Measurements from ENCODE around the gene PDS5B. TPM values are rescaled to one million over a fixed set of nuclear protein-coding genes. Genes with fewer than 3 reads are reported as not detected.

The PDS5B gene
- polyA plus RNA-seq, 4 donors: 6.5 to 26.5 (median 7.8) TPM

DNA sequence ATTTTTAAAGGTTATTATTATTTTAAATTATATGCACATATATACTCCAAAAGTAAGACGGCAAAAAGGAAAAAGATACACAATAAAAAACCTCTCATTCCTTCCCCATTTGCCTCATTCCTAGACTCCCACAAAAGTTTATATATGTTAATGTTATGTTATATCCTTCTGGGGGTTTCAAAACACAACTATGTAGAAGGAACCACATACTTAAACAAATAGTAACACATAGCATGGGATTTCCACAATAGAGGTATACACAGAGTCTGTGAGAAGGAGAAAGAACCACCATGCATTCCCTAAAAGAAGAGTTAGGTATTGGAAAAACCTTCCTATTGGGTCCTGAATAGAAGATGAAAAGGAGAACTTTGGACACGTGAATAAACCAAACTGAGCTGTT lies 9.1 kb downstream of the PDS5B start:
- Histone ChIP-seq H3K9me3 (ENCODE audit: control insufficient read depth in 2 of 2, insufficient read depth in 1 of 2, low read depth in 1 of 2, low read length in 1 of 2) (peaks cover 0 to 15% of the 10 kb centered on the region in 2 donors), H3K27ac (ENCODE audit: low read depth in 1 of 3, low read length in 2 of 3) (no peak overlapping the region), H3K27me3 (ENCODE audit: control insufficient read depth in 3 of 3, insufficient read depth in 3 of 3, low read length in 3 of 3) (no peaks in the 10 kb centered on the region), H3K4me3 (ENCODE audit: low read depth in 1 of 3, low read length in 3 of 3) (no peak overlapping the region), H3K4me1 (ENCODE audit: control insufficient read depth in 3 of 3, insufficient read depth in 2 of 3, low read depth in 1 of 3, low read length in 2 of 3) (no peaks in the 10 kb centered on the region), H3K36me3 (ENCODE audit: control insufficient read depth in 3 of 3, insufficient read depth in 2 of 3, low read depth in 1 of 3, low read length in 3 of 3) (no peaks in the 10 kb centered on the region)
- WGBS, 3 donors: 59 to 71% (median 63%) methylated on average over 2 of the region's 2 CpGs
- FAIRE-seq (no peak), DNase-seq (no peak)

DNA sequence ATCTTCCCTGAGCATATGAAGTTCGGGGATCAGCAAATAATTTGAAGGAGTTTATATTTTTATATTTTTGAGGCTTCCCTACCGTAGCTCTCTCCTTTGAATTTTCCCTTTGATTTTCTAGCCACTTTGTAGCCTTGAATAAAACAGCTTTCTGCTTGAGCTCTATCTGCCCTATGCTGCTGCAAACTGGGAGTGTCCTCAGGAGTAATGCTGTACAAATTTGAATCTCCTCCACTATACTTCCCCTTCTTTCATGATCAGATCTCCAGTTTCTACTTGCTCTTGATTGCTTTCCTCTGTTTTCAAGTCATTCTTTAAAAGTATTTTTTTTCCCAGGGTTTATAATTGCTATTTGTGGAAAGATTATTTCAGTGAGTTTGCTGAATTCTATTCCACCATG lies 14.6 kb downstream of the PDS5B start:
- no peak for FAIRE-seq
- 68 to 79% (median 77%) methylated on average over 2 of the region's 2 CpGs for WGBS, 3 donors
- H3K9me3 ChIP-seq (ENCODE audit: control insufficient read depth in 2 of 2, insufficient read depth in 1 of 2, low read depth in 1 of 2, low read length in 1 of 2): peaks cover 0 to 15% of the 10 kb centered on the region in 2 donors
- no peak overlapping the region for H3K27ac ChIP-seq (ENCODE audit: low read depth in 1 of 3, low read length in 2 of 3)
- H3K4me3 ChIP-seq (ENCODE audit: low read depth in 1 of 3, low read length in 3 of 3): no peak overlapping the region
- H3K4me1 ChIP-seq (ENCODE audit: control insufficient read depth in 3 of 3, insufficient read depth in 2 of 3, low read depth in 1 of 3, low read length in 2 of 3): no peaks in the 10 kb centered on the region
- no peaks in the 10 kb centered on the region for H3K27me3 ChIP-seq (ENCODE audit: control insufficient read depth in 3 of 3, insufficient read depth in 3 of 3, low read length in 3 of 3)
- H3K36me3 ChIP-seq (ENCODE audit: control insufficient read depth in 3 of 3, insufficient read depth in 2 of 3, low read depth in 1 of 3, low read length in 3 of 3): no peaks in the 10 kb centered on the region
- no peak for DNase-seq

DNA sequence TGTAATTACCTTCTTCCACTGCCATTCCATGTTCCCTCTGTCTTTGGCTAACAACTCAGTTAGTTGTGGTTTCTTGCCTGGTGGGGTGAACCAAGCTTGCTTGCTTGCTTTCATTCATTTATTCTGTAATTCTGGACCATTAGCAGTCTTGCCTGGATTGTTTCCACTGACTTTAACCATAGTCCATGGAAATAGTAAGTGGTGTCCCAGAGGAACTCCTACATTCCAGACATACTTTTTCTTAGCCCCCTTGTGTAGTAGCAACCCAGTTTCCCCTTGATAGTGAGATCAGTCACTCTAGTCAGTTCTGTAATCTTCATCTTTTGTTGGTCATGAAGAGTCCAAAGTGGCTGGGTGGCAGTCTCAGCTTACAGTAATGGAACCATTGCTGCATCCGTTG lies 23.2 kb downstream of the PDS5B start:
- DNase-seq (no peak), FAIRE-seq (no peak)
- 78 to 95% (median 83%) methylated on average over 1 of the region's 1 CpG for WGBS, 3 donors
- H3K36me3 ChIP-seq (ENCODE audit: control insufficient read depth in 3 of 3, insufficient read depth in 2 of 3, low read depth in 1 of 3, low read length in 3 of 3): peaks cover 0 to 4% (median 0%) of the 10 kb centered on the region in 3 donors
- peaks cover 0 to 14% of the 10 kb centered on the region in 2 donors for H3K9me3 ChIP-seq (ENCODE audit: control insufficient read depth in 2 of 2, insufficient read depth in 1 of 2, low read depth in 1 of 2, low read length in 1 of 2)
- H3K27ac ChIP-seq (ENCODE audit: low read depth in 1 of 3, low read length in 2 of 3): no peak overlapping the region
- peaks cover 0 to 3% (median 0%) of the 10 kb centered on the region in 3 donors for H3K4me1 ChIP-seq (ENCODE audit: control insufficient read depth in 3 of 3, insufficient read depth in 2 of 3, low read depth in 1 of 3, low read length in 2 of 3)
- H3K4me3 ChIP-seq (ENCODE audit: low read depth in 1 of 3, low read length in 3 of 3): no peak overlapping the region
- no peaks in the 10 kb centered on the region for H3K27me3 ChIP-seq (ENCODE audit: control insufficient read depth in 3 of 3, insufficient read depth in 3 of 3, low read length in 3 of 3)

DNA sequence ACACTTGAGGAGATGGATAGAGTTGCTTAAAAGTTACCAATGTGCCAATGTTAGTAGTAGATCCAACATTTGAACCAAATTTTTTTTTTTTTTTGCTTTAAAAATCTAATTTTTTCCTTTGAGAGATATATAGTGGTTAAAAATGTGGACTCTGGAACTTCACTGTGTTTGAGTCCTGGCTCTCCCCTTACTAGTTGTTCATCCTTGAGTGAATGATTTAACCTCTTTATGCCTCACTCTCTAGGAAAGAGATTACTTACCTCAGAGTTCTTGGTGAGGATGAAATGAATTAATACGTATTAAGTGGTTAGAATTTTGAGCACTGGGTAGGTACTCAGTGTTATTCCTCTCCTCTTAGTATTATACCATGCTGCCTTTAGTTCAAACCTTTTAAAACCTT lies 24.3 kb downstream of the PDS5B start:
- DNase-seq (no peak), FAIRE-seq (no peak)
- Histone ChIP-seq H3K4me3 (ENCODE audit: low read depth in 1 of 3, low read length in 3 of 3) (no peak overlapping the region), H3K4me1 (ENCODE audit: control insufficient read depth in 3 of 3, insufficient read depth in 2 of 3, low read depth in 1 of 3, low read length in 2 of 3) (peaks cover 0 to 3% (median 0%) of the 10 kb centered on the region in 3 donors), H3K9me3 (ENCODE audit: control insufficient read depth in 2 of 2, insufficient read depth in 1 of 2, low read depth in 1 of 2, low read length in 1 of 2) (peaks cover 0 to 14% of the 10 kb centered on the region in 2 donors), H3K27me3 (ENCODE audit: control insufficient read depth in 3 of 3, insufficient read depth in 3 of 3, low read length in 3 of 3) (no peaks in the 10 kb centered on the region), H3K36me3 (ENCODE audit: control insufficient read depth in 3 of 3, insufficient read depth in 2 of 3, low read depth in 1 of 3, low read length in 3 of 3) (peaks cover 0 to 4% (median 0%) of the 10 kb centered on the region in 3 donors), H3K27ac (ENCODE audit: low read depth in 1 of 3, low read length in 2 of 3) (no peak overlapping the region)
- WGBS, 3 donors: 83 to 96% (median 93%) methylated on average over 1 of the region's 1 CpG

DNA sequence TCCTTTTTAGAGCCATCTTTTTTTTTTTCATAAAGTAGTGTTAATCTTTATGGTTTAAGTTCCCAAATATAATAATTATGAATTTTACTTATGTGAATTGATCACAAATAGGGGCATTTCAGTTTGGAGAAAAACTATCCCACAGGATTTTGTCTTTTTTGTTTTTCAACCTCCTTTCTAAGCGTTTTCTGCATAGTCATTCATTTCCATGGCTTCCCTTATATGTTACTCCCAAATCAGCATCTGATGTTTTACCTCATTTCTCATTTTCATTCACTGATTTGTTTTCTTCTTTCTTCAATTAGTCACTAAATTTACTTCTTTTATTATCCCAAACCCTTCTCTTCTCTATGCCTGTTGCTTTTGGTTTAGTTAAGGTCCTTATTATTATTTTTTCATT lies 24.7 kb downstream of the PDS5B start:
- FAIRE-seq (no peak), DNase-seq (no peak)

DNA sequence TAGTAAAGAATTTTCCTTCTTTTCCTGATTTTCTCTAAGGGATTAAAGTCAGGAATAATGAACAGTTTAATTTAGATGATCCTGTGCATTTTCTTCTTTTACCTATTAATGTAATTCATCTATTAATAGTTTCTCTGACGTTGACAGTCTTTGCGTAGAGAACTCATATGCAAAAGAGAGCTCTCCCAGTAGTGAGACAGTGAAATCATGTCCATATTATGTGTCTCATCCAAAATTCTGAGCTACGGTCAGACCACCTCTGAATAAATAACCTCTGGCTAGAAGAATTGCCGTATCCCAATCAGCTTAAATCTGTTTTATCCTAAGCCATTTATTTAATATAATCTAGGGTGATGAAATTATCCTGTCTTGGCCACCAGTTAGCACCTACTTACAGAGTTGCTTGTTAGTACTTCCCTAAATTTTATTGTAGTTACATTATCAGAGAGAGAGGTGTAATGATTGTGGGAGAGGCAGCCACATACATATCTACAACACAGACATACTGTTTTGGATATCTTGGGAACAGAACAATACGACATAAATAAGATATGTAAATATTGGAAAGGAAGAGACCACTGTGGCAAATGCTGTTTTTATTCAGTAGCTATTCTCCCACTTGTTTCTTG lies 30.7 kb downstream of the PDS5B start:
- FAIRE-seq (no peak), DNase-seq (no peak)
- no peaks in the 10 kb centered on the region for H3K27me3 ChIP-seq (ENCODE audit: control insufficient read depth in 3 of 3, insufficient read depth in 3 of 3, low read length in 3 of 3)
- WGBS, 3 donors: 90 to 96% (median 93%) methylated on average over 5 of the region's 5 CpGs
- H3K36me3 ChIP-seq (ENCODE audit: control insufficient read depth in 3 of 3, insufficient read depth in 2 of 3, low read depth in 1 of 3, low read length in 3 of 3): peaks cover 0 to 2% (median 0%) of the 10 kb centered on the region in 3 donors
- H3K4me1 ChIP-seq (ENCODE audit: control insufficient read depth in 3 of 3, insufficient read depth in 2 of 3, low read depth in 1 of 3, low read length in 2 of 3): no peaks in the 10 kb centered on the region
- H3K9me3 ChIP-seq (ENCODE audit: control insufficient read depth in 2 of 2, insufficient read depth in 1 of 2, low read depth in 1 of 2, low read length in 1 of 2): peaks cover 0 to 13% of the 10 kb centered on the region in 2 donors
- no peak overlapping the region for H3K27ac ChIP-seq (ENCODE audit: low read depth in 1 of 3, low read length in 2 of 3)
- H3K4me3 ChIP-seq (ENCODE audit: low read depth in 1 of 3, low read length in 3 of 3): no peak overlapping the region

More for the DNA sequence above, 24.7 kb downstream of the PDS5B start:
- Histone ChIP-seq H3K27me3 (ENCODE audit: control insufficient read depth in 3 of 3, insufficient read depth in 3 of 3, low read length in 3 of 3) (no peaks in the 10 kb centered on the region), H3K9me3 (ENCODE audit: control insufficient read depth in 2 of 2, insufficient read depth in 1 of 2, low read depth in 1 of 2, low read length in 1 of 2) (peaks cover 0 to 14% of the 10 kb centered on the region in 2 donors), H3K27ac (ENCODE audit: low read depth in 1 of 3, low read length in 2 of 3) (no peak overlapping the region), H3K36me3 (ENCODE audit: control insufficient read depth in 3 of 3, insufficient read depth in 2 of 3, low read depth in 1 of 3, low read length in 3 of 3) (peaks cover 0 to 4% (median 0%) of the 10 kb centered on the region in 3 donors), H3K4me3 (ENCODE audit: low read depth in 1 of 3, low read length in 3 of 3) (no peak overlapping the region), H3K4me1 (ENCODE audit: control insufficient read depth in 3 of 3, insufficient read depth in 2 of 3, low read depth in 1 of 3, low read length in 2 of 3) (peaks cover 0 to 3% (median 0%) of the 10 kb centered on the region in 3 donors)
- WGBS, 3 donors: 75 to 88% (median 83%) methylated on average over 1 of the region's 1 CpG

DNA sequence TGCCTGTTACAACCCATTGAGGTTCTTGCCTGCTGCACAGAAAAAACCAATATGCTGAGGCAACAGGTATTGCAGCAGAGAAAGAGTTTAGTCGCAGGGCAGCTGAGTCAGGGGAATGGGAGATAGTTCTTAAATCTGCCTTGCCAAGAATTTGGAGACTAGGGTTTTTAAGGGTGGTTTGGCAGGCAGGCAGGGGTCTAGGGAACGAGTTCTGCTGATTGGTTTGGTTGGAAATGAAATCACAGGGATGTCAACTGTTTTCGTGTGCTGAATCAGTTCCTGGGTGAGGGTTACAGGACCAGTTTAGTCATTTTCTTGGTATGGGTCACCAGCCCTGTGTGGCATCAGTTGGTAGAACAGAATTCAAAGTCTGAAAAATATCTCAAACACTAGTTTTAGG lies 36.6 kb downstream of the PDS5B start:
- DNase-seq (no peak), FAIRE-seq (no peak)
- H3K9me3 ChIP-seq (ENCODE audit: control insufficient read depth in 2 of 2, insufficient read depth in 1 of 2, low read depth in 1 of 2, low read length in 1 of 2): peaks cover 2 to 20% of the 10 kb centered on the region in 2 donors
- no peaks in the 10 kb centered on the region for H3K4me1 ChIP-seq (ENCODE audit: control insufficient read depth in 3 of 3, insufficient read depth in 2 of 3, low read depth in 1 of 3, low read length in 2 of 3)
- H3K4me3 ChIP-seq (ENCODE audit: low read depth in 1 of 3, low read length in 3 of 3): no peak overlapping the region
- peaks cover 0 to 2% (median 0%) of the 10 kb centered on the region in 3 donors for H3K36me3 ChIP-seq (ENCODE audit: control insufficient read depth in 3 of 3, insufficient read depth in 2 of 3, low read depth in 1 of 3, low read length in 3 of 3)
- H3K27me3 ChIP-seq (ENCODE audit: control insufficient read depth in 3 of 3, insufficient read depth in 3 of 3, low read length in 3 of 3): no peaks in the 10 kb centered on the region
- WGBS, 3 donors: 90 to 96% (median 96%) methylated on average over 3 of the region's 3 CpGs
- H3K27ac ChIP-seq (ENCODE audit: low read depth in 1 of 3, low read length in 2 of 3): no peak overlapping the region

DNA sequence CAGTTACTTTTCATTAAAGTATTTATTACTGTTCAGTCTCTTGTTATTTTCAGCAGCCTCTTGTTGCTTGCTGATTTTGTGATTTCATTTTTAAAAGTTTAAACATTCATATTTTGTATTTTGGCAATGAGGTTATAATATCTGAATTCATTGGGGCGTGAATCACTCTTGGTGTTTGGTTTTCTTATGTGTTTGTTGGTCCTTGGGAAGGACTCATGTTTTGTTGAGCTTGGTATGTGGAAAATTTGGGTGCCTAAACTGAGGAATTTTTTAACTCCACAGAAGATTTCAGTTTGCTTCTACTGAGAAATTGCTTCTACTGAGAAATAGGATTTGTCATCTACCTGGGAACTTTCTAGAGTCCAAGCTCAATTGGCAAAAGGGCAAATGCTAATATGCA lies 38.2 kb downstream of the PDS5B start:
- Histone ChIP-seq H3K4me3 (ENCODE audit: low read depth in 1 of 3, low read length in 3 of 3) (no peak overlapping the region), H3K9me3 (ENCODE audit: control insufficient read depth in 2 of 2, insufficient read depth in 1 of 2, low read depth in 1 of 2, low read length in 1 of 2) (peaks cover 2 to 18% of the 10 kb centered on the region in 2 donors), H3K27ac (ENCODE audit: low read depth in 1 of 3, low read length in 2 of 3) (no peak overlapping the region), H3K4me1 (ENCODE audit: control insufficient read depth in 3 of 3, insufficient read depth in 2 of 3, low read depth in 1 of 3, low read length in 2 of 3) (no peaks in the 10 kb centered on the region), H3K36me3 (ENCODE audit: control insufficient read depth in 3 of 3, insufficient read depth in 2 of 3, low read depth in 1 of 3, low read length in 3 of 3) (no peaks in the 10 kb centered on the region), H3K27me3 (ENCODE audit: control insufficient read depth in 3 of 3, insufficient read depth in 3 of 3, low read length in 3 of 3) (no peaks in the 10 kb centered on the region)
- FAIRE-seq: no peak
- WGBS, 3 donors: 76 to 96% (median 96%) methylated on average over 1 of the region's 1 CpG
- no peak for DNase-seq

DNA sequence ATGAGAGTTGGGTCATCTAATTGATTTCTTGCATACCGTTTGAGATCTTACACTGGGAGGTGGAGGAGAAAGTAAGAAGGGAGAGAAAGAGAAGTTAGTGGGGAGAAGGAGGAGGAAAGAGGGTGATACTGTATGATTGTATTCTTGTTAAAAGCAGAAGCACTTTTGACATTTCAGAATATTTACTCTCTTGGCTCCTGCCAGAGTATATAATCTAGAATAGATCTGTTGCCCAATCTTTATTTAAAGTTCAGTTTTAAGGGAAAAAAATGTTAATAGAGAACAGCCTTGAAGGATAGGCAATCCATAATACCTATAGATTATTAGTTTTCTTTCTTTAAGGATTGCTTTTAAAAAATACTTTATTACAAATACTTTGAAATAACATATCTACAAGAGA lies 41.5 kb downstream of the PDS5B start:
- no peaks in the 10 kb centered on the region for H3K4me1 ChIP-seq (ENCODE audit: control insufficient read depth in 3 of 3, insufficient read depth in 2 of 3, low read depth in 1 of 3, low read length in 2 of 3)
- no peak overlapping the region for H3K4me3 ChIP-seq (ENCODE audit: low read depth in 1 of 3, low read length in 3 of 3)
- no peaks in the 10 kb centered on the region for H3K27me3 ChIP-seq (ENCODE audit: control insufficient read depth in 3 of 3, insufficient read depth in 3 of 3, low read length in 3 of 3)
- no peak for DNase-seq
- peaks cover 0 to 6% (median 0%) of the 10 kb centered on the region in 3 donors for H3K36me3 ChIP-seq (ENCODE audit: control insufficient read depth in 3 of 3, insufficient read depth in 2 of 3, low read depth in 1 of 3, low read length in 3 of 3)
- WGBS, 3 donors: 58 to 73% (median 71%) methylated on average over 1 of the region's 1 CpG
- peaks cover under 1 to 6% of the 10 kb centered on the region in 2 donors for H3K9me3 ChIP-seq (ENCODE audit: control insufficient read depth in 2 of 2, insufficient read depth in 1 of 2, low read depth in 1 of 2, low read length in 1 of 2)
- H3K27ac ChIP-seq (ENCODE audit: low read depth in 1 of 3, low read length in 2 of 3): no peak overlapping the region
- FAIRE-seq: no peak
